ENCODE results near the gene KLK12.

- no peak for TF ChIP-seq CTCF (IDR thresholded peaks at IDR 0.05)
- no peak for TF ChIP-seq EP300 (IDR thresholded peaks at IDR 0.05)
- TF ChIP-seq POLR2A (IDR thresholded peaks at IDR 0.05) = no peak
Observed at GRCh38 chr19:50994129-50994528, 40.7 kb downstream of the KLK12 start.

All from ovary (tissue), 3 donors.